ENCODE measurements around the gene AMH.

GRCh38 chr19:2255982-2256685 lies 7.0 kb downstream of the AMH start, which contains the start of gene JSRP1:
- no peak for TF ChIP-seq CTCF (IDR thresholded peaks at IDR 0.05)
- TF ChIP-seq POLR2A (IDR thresholded peaks at IDR 0.05) = no peak
